ENCODE measurements around the gene STRIP1. TPM values are rescaled to one million over a fixed set of nuclear protein-coding genes. Genes with fewer than 3 reads are reported as not detected.
"Not testable (repeated sequence)": the region's sequence is repeated elsewhere in the genome, so short reads cannot be mapped to it uniquely, and the experiment has no call there.

Gene STRIP1
- total RNA-seq, 4 donors from 2014 or later: 43.0 to 71.0 (median 57.6) TPM

DNA sequence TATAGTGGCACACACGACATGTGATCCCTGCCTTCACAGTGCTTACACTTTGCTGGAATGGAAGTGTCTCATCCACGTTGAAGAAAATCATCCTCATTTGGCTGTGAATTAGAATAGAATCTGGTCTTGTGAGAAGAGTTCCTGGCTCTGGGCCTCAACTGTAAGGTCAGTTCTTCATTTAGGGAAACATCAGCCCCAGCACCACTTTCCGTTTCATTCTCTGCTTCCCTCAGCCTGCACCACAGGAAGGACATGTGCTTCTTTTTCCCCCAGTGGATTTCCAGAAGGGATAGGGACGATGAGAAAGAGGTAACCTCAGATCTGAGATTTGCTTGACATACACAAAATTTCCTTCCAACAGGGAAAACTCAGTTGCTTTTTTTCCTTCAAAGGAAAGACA, 39.7 kb downstream of the STRIP1 start:
- Histone ChIP-seq H3K27me3 (peaks cover 55% of the 10 kb centered on the region), H3K27ac (no peak overlapping the region), H3K4me1 (peaks cover 16% of the 10 kb centered on the region), H3K4me3 (no peak overlapping the region), H3K9me3 (no peaks in the 10 kb centered on the region), H3K36me3 (no peaks in the 10 kb centered on the region)
- WGBS: 72% methylated on average over 4 of the region's 4 CpGs
- DNase-seq (ENCODE audit: low spot score in 2 of 2): no peak
- TF ChIP-seq POLR2AphosphoS5 (IDR thresholded peaks at IDR 0.05) (no peak), POLR2A (IDR thresholded peaks at IDR 0.05) (no peak), EP300 (IDR thresholded peaks at IDR 0.05) (no peak)
- TF ChIP-seq, protein P1, sequence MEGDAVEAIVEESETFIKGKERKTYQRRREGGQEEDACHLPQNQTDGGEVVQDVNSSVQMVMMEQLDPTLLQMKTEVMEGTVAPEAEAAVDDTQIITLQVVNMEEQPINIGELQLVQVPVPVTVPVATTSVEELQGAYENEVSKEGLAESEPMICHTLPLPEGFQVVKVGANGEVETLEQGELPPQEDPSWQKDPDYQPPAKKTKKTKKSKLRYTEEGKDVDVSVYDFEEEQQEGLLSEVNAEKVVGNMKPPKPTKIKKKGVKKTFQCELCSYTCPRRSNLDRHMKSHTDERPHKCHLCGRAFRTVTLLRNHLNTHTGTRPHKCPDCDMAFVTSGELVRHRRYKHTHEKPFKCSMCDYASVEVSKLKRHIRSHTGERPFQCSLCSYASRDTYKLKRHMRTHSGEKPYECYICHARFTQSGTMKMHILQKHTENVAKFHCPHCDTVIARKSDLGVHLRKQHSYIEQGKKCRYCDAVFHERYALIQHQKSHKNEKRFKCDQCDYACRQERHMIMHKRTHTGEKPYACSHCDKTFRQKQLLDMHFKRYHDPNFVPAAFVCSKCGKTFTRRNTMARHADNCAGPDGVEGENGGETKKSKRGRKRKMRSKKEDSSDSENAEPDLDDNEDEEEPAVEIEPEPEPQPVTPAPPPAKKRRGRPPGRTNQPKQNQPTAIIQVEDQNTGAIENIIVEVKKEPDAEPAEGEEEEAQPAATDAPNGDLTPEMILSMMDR (IDR thresholded peaks at IDR 0.05): no peak

DNA sequence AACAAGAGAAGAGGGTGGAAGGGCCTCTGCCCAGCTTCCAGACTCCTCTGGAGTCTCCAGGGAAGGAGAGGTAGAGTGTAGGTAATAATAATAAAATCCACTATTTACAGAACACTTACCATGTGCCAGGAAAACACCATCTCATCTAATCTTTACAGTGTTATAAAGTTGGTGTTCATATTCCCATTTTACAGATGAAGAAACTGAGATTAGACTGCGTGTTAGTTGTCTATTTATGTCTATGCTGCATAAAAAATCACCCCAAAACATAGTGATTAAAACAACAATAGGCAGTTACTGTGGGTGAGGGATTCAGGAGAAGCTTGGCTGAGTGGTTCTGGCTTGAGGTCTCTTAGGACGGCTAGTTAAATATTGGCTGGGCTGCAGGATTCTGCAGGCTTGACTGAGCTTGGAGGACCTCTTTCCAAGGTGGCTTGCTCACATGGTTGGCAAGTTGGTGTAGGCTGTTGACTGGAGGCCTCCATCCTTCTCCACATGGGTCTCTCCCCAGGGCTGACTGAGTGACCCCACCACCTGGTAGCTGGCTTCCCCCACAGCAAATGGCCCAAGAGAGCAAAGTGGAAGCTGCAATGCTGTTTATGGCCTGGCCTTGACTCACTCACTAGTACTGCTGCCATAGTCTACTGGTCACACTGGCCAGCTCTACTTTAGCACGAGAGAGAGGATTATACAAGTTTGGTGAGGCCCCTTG, 42.5 kb downstream of the STRIP1 start:
- H3K4me1 ChIP-seq: no peaks in the 10 kb centered on the region
- no peak overlapping the region for H3K4me3 ChIP-seq
- TF ChIP-seq POLR2A (IDR thresholded peaks at IDR 0.05): no peak
- TF ChIP-seq POLR2AphosphoS5 (IDR thresholded peaks at IDR 0.05): no peak
- TF ChIP-seq, protein P1 (IDR thresholded peaks at IDR 0.05): no peak
- no peak for TF ChIP-seq EP300 (IDR thresholded peaks at IDR 0.05)
- H3K27ac ChIP-seq: no peak overlapping the region
- H3K36me3 ChIP-seq: no peaks in the 10 kb centered on the region
- no peaks in the 10 kb centered on the region for H3K9me3 ChIP-seq
- no peak for DNase-seq (ENCODE audit: low spot score in 2 of 2)
- 88% methylated on average over 2 of the region's 3 CpGs for WGBS
- peaks cover 27% of the 10 kb centered on the region for H3K27me3 ChIP-seq

DNA sequence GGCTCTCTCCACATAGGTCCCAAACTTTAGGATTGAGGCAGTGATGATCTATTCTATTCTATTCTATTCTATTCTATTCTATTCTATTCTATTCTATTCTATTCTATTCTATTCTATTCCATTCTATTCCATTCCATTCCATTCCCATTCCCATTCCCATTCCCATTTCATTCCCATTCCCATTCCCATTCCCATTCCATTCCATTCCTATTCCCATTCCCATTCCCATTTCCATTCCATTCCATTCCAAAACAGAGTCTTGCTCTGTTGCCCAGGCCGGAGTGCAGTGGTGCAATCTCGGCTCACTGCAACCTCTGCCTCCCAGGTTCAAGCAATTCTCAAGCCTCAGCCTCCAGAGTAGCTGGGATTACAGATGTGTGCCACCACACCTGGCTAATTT, 45.6 kb downstream of the STRIP1 start:
- H3K9me3 ChIP-seq; H3K4me3 ChIP-seq; DNase-seq (ENCODE audit: low spot score in 2 of 2); H3K27ac ChIP-seq; H3K36me3 ChIP-seq: not testable (repeated sequence)
- H3K4me1 ChIP-seq: peaks cover 16% of the 10 kb centered on the region
- H3K27me3 ChIP-seq: peaks cover 16% of the 10 kb centered on the region
- 100% methylated on average over 2 of the region's 2 CpGs for WGBS

DNA sequence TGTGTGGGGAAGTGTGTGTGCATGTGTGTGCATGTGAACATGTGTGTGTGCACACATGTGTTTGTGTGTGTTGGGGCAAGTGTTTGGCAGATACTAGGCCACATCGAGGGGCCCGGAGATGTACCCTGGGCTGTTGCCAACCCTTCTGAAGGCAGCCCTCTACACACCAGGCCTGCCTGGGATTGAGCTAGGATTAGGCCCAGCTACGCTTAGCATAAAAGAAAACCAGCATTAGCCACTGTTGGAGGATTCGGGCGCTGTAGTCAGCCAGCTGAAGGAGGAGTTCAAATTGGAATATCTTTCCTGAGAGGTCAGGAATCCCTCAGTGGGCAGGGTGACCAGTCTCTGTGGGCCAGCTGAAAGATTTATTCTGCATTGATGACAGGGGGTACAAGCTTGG, 46.6 kb downstream of the STRIP1 start:
- DNase-seq (ENCODE audit: low spot score in 2 of 2): no peak
- 88% methylated on average over 5 of the region's 5 CpGs for WGBS
- peaks cover 18% of the 10 kb centered on the region for H3K4me1 ChIP-seq
- H3K4me3 ChIP-seq: no peak overlapping the region
- TF ChIP-seq EP300 (IDR thresholded peaks at IDR 0.05) (no peak), POLR2A (IDR thresholded peaks at IDR 0.05) (no peak), POLR2AphosphoS5 (IDR thresholded peaks at IDR 0.05) (no peak)
- TF ChIP-seq, protein P1 (IDR thresholded peaks at IDR 0.05): no peak
- no peaks in the 10 kb centered on the region for H3K36me3 ChIP-seq
- H3K27ac ChIP-seq: no peak overlapping the region
- peaks cover 9% of the 10 kb centered on the region for H3K27me3 ChIP-seq
- H3K9me3 ChIP-seq: no peaks in the 10 kb centered on the region

DNA sequence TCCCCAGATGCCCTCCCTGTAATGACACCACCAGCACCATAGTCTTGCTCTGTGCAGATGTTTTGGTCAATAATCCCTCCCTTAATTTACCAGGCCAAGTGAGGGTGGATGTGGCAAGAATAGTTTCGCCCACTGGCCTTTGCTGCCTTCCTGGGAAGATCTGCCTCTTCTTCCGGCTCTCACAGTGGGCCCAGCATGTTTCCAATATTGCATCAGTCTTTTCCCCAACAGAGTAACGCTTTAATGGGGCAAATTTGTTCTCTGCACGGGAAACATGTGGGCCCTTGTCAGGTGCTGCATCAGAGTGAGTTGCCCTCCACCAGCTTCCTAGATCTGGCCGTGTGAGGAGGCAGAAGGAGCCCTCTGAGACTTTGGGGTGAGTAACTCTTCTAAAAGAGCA, 48.1 kb downstream of the STRIP1 start:
- Histone ChIP-seq H3K4me1 (peaks cover 18% of the 10 kb centered on the region), H3K4me3 (no peak overlapping the region), H3K9me3 (no peaks in the 10 kb centered on the region), H3K27me3 (peaks cover 9% of the 10 kb centered on the region), H3K27ac (no peak overlapping the region), H3K36me3 (no peaks in the 10 kb centered on the region)
- TF ChIP-seq POLR2AphosphoS5 (IDR thresholded peaks at IDR 0.05) (no peak), EP300 (IDR thresholded peaks at IDR 0.05) (no peak), POLR2A (IDR thresholded peaks at IDR 0.05) (no peak)
- TF ChIP-seq, protein P1 (IDR thresholded peaks at IDR 0.05): no peak
- no peak for DNase-seq (ENCODE audit: low spot score in 2 of 2)
- WGBS: 88% methylated on average over 5 of the region's 5 CpGs
